Large intestine (tissue), 3 donors: ENCODE measurements around the gene FRRS1. TPM values are rescaled to one million over a fixed set of nuclear protein-coding genes. Genes with fewer than 3 reads are reported as not detected.

ENCODE experiments used
- DNase-seq, 2 donors: peaks; one replicate each; pipeline versions ENCODE4 v3.0.0 to v3.0.0-alpha.2; 2013
- H3K27ac ChIP-seq: one replicate; pipeline ENCODE4 v1.5.1; 2013; ENCODE audit warnings: low read length
- H3K27me3 ChIP-seq: 2 replicates; pipeline ENCODE4 v1.6.1; 2013; ENCODE audit warnings: low read length; ENCODE audit not compliant: control insufficient read depth, insufficient read depth
- H3K36me3 ChIP-seq: 2 replicates; pipeline ENCODE4 v1.6.1; 2013; ENCODE audit warnings: low read length; ENCODE audit not compliant: control insufficient read depth, insufficient read depth
- H3K4me1 ChIP-seq: one replicate; pipeline ENCODE4 v1.6.1; 2013; ENCODE audit warnings: low read length; ENCODE audit not compliant: control insufficient read depth, insufficient read depth
- H3K4me3 ChIP-seq: one replicate; pipeline ENCODE4 v1.5.1; 2013; ENCODE audit warnings: low read length
- H3K9me3 ChIP-seq: one replicate; pipeline ENCODE4 v1.6.1; 2013; ENCODE audit warnings: mild to moderate bottlenecking, low read depth, low read length, moderate library complexity; ENCODE audit not compliant: control insufficient read depth
- WGBS: methylation state at CpG from one replicate; pipeline ENCODE4 v1.1.5; 2013; ENCODE audit warnings: low lambda C conversion rate; ENCODE audit not compliant: insufficient coverage; 5-methylcytosine and 5-hydroxymethylcytosine counted together
- polyA plus RNA-seq: library from polyadenylated mRNA; unstranded; fragments of 120-200 nt; gene quantifications from one replicate; pipeline ENCODE4 v1.2.1, GENCODE V29; 2013

The FRRS1 gene
- polyA plus RNA-seq, 1 donor, result 6.2 TPM

GRCh38 chr1:99680270-99680669, 86.2 kb downstream of the FRRS1 start:
- no peak for DNase-seq
- no CpG with 5 or more reads among the region's 1 CpG for WGBS
- H3K27me3 ChIP-seq, result no peaks in the 10 kb centered on the region
- no peak overlapping the region for H3K27ac ChIP-seq
- H3K9me3 ChIP-seq, result no peaks in the 10 kb centered on the region
- no peaks in the 10 kb centered on the region for H3K4me1 ChIP-seq
- no peaks in the 10 kb centered on the region for H3K36me3 ChIP-seq
- H3K4me3 ChIP-seq, result no peak overlapping the region

GRCh38 chr1:99677416-99677815, 89.0 kb downstream of the FRRS1 start:
- H3K4me1 ChIP-seq, result no peaks in the 10 kb centered on the region
- no CpG with 5 or more reads among the region's 2 CpGs for WGBS
- no peak for DNase-seq

GRCh38 chr1:99676876-99677275, 89.6 kb downstream of the FRRS1 start:
- Histone ChIP-seq H3K9me3 (no peaks in the 10 kb centered on the region), H3K27me3 (no peaks in the 10 kb centered on the region), H3K36me3 (no peaks in the 10 kb centered on the region), H3K4me3 (no peak overlapping the region), H3K27ac (no peak overlapping the region), H3K4me1 (no peaks in the 10 kb centered on the region)
- DNase-seq, result no peak

More at GRCh38 chr1:99677416-99677815, 89.0 kb downstream of the FRRS1 start:
- H3K36me3 ChIP-seq, result no peaks in the 10 kb centered on the region
- H3K4me3 ChIP-seq, result no peak overlapping the region
- no peaks in the 10 kb centered on the region for H3K27me3 ChIP-seq
- no peak overlapping the region for H3K27ac ChIP-seq
- no peaks in the 10 kb centered on the region for H3K9me3 ChIP-seq

GRCh38 chr1:99675994-99676393, 90.4 kb downstream of the FRRS1 start:
- Histone ChIP-seq H3K36me3 (no peaks in the 10 kb centered on the region), H3K4me1 (no peaks in the 10 kb centered on the region), H3K9me3 (no peaks in the 10 kb centered on the region), H3K4me3 (no peak overlapping the region), H3K27me3 (no peaks in the 10 kb centered on the region), H3K27ac (no peak overlapping the region)
- DNase-seq, result no peak
- no CpG with 5 or more reads among the region's 1 CpG for WGBS

- no peaks in the 10 kb centered on the region for H3K27me3 ChIP-seq
- no peaks in the 10 kb centered on the region for H3K4me1 ChIP-seq
- no peak for DNase-seq
- H3K36me3 ChIP-seq, result no peaks in the 10 kb centered on the region
- no peak overlapping the region for H3K27ac ChIP-seq
- H3K4me3 ChIP-seq, result no peak overlapping the region
- H3K9me3 ChIP-seq, result no peaks in the 10 kb centered on the region
These were observed 91.1 kb downstream of the FRRS1 start for GRCh38 chr1:99675292-99675691.

- Histone ChIP-seq H3K36me3 (no peaks in the 10 kb centered on the region), H3K9me3 (no peaks in the 10 kb centered on the region), H3K4me1 (no peaks in the 10 kb centered on the region), H3K27ac (no peak overlapping the region), H3K27me3 (no peaks in the 10 kb centered on the region), H3K4me3 (no peak overlapping the region)
- WGBS, result 38% methylated on average over 3 of the region's 6 CpGs
- no peak for DNase-seq
These were observed 92.0 kb downstream of the FRRS1 start for GRCh38 chr1:99674115-99675064.

GRCh38 chr1:99673315-99673714, 93.1 kb downstream of the FRRS1 start:
- Histone ChIP-seq H3K4me1 (no peaks in the 10 kb centered on the region), H3K36me3 (no peaks in the 10 kb centered on the region)
- WGBS, result 92% methylated on average over 2 of the region's 5 CpGs

GRCh38 chr1:99672530-99673213, 93.8 kb downstream of the FRRS1 start:
- Histone ChIP-seq H3K27me3 (no peaks in the 10 kb centered on the region), H3K4me1 (no peaks in the 10 kb centered on the region), H3K27ac (no peak overlapping the region), H3K36me3 (no peaks in the 10 kb centered on the region), H3K9me3 (no peaks in the 10 kb centered on the region), H3K4me3 (no peak overlapping the region)
- 100% methylated on average over 1 of the region's 6 CpGs for WGBS
- no peak for DNase-seq

More at GRCh38 chr1:99673315-99673714, 93.1 kb downstream of the FRRS1 start:
- Histone ChIP-seq H3K27ac (no peak overlapping the region), H3K27me3 (no peaks in the 10 kb centered on the region), H3K9me3 (no peaks in the 10 kb centered on the region), H3K4me3 (no peak overlapping the region)
- DNase-seq, result no peak

GRCh38 chr1:99672038-99672437, 94.4 kb downstream of the FRRS1 start:
- no peaks in the 10 kb centered on the region for H3K27me3 ChIP-seq
- no peak for DNase-seq
- H3K4me1 ChIP-seq, result no peaks in the 10 kb centered on the region
- H3K4me3 ChIP-seq, result no peak overlapping the region
- H3K27ac ChIP-seq, result no peak overlapping the region
- H3K9me3 ChIP-seq, result no peaks in the 10 kb centered on the region
- WGBS, result 80% methylated on average over 1 of the region's 4 CpGs
- H3K36me3 ChIP-seq, result no peaks in the 10 kb centered on the region

- 44% methylated on average over 1 of the region's 1 CpG for WGBS
- H3K9me3 ChIP-seq, result no peaks in the 10 kb centered on the region
- H3K27me3 ChIP-seq, result no peaks in the 10 kb centered on the region
- H3K4me1 ChIP-seq, result no peaks in the 10 kb centered on the region
- no peak for DNase-seq
- no peaks in the 10 kb centered on the region for H3K36me3 ChIP-seq
- no peak overlapping the region for H3K4me3 ChIP-seq
- H3K27ac ChIP-seq, result no peak overlapping the region
These were observed 95.9 kb downstream of the FRRS1 start for GRCh38 chr1:99670583-99670982.
